ENCODE measurements around the gene RIN3. TPM values are rescaled to one million over a fixed set of nuclear protein-coding genes. Genes with fewer than 3 reads are reported as not detected.

Gene RIN3
- total RNA-seq, 1 donor from 2014 or later: 0.51 TPM

DNA sequence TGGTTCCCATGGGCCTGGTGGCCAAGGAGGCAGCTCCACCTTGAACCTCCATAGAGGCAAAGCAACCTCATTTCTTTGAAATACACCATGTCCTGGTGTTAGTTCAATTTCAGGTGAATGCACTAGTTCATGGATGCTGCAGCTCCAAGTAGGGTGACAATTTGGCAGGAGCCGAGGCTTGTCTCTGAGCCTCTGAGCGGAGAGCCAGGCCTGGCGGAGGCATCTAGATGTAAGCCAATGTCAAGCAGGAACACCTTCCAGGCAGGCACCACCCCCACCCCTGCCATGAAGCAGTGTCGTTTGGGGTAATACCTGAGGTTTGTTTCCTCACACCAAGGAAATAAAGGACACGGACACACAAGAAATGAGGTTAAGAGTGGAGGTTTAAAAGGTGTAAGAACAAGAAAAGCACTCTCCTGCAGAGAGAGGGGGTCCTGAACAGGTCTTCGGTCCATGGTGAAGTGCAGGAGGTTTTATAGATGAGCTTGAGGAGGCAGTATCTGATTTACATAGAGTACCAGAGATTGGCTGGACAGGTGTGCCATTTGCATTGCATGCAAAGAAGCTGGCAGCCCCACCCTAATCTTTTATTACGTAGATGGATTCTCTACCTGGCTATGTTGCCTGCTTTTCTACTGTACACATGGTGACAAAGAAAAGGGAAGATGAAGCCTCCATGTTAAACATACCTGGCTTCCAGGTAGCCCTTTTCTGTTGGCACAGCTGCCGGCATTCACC, 60.3 kb downstream of the RIN3 start:
- DNase-seq (ENCODE audit: low read depth): no peak

DNA sequence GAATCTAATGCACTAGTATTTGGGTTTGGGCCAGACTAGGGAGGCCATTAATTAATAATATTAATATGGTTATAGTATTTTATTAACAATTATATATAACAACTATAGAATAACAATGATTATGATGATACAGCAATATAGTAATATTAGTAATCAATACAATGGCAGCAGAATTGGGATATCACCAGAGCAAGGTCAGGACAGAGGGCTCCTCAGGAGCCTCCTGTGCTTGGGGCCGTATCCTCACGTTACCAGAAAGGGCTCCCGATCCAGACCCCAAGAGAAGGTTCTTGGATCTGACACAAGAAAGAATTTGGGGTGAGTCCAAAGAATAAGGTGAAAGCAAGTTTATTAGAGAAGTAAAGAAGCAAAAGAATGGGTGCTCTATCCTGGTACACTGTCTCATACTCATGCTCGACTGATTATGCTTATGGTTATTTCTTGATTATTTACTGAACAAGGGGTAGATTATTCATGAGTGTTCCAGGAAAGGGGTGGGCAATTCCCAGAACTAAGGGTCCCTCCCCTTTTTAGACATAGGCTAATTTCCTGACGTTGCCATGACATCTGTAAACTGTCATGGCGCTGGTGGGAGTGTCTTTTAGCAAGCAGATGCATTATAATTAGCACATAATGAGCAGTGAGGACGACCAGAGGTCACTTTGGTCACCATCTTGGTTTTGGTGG, 61.6 kb downstream of the RIN3 start:
- no peak for DNase-seq (ENCODE audit: low read depth)

DNA sequence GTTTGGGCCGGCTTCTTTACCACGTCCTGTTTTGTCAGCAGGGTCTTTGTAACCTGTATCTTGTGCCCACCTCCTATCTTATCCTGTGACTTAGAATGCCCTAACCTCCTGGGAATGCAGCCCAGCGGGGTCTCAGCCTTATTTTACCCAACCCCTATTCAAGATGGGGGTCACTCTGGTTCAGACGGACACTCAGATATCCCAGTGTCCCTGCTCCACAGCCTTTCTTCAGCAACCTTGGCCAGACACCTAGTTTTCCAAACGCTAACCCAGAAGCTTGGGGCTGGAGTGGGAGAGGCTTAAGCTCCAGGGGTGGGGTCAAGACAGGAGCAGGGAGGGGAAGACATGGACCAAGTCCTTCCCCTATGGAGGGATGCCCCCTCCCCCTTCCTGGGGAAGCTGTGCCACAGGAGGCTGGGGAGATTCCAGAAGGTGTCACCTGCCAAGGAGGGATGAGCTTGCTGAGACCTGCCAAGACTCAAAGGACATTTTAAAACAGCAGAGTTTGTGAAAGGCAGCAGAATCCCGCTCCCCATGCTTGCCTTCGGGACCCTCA, 62.2 kb downstream of the RIN3 start:
- no peak for DNase-seq (ENCODE audit: low read depth)

- DNase-seq (ENCODE audit: low read depth): no peak
Measured at GRCh38 chr14:92577321-92577742, 63.8 kb downstream of the RIN3 start.

- DNase-seq (ENCODE audit: low read depth): peak; percentile 58
Measured at GRCh38 chr14:92578511-92578910, 64.9 kb downstream of the RIN3 start.

DNA sequence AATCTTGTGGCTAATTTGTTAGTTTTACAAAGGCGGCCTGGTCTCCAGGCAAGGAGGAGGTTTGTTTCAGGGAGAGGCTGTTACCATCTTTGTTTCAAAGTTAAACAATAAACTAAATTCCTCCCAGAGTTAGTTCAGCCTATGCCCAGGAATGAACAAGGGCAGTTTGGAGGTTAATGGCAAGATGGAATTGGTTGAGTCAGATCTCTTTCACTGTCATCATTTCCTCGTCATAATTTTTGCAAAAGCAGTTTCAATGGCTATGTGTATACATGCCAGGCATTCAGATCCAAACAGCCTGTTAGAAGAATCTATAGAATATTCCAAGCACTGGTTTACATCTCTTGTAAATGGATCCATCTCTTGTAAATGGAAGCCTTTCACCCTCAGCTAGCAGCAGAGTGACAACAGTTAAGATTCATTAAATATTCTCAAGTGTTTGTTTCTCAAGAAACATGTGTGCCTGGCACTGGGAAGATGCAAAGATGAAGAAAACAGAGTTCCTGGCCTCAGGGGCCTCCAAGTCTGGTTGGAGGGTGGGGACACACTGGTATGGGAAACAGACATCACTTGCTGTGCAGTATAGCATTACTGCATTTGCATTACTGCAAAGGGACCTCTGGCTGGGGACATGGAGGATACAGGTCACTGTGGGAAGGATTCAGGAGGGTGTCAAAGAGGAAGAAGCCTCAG, 65.8 kb downstream of the RIN3 start:
- DNase-seq (ENCODE audit: low read depth): no peak

DNA sequence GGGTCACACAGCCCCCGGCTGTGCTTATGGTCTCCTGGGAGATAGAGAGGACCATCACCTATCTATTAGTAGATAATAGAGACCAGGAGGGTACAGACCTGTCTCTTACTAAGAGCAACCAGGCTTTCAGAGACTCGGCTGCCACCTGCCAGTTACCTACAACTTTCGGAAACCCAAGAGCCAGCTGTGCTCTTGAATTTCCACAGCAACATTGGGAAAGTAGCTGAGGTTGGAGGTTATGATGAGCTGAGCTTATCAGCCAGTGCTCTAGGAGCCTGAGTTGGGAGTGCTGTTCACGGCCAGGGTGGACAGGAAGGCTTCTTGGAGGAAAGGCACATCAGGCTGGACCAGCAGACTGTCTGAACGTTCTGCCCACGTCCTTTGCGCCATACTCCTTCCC, 67.6 kb downstream of the RIN3 start:
- no peak for DNase-seq (ENCODE audit: low read depth)

GRCh38 chr14:92581966-92582566, 68.5 kb downstream of the RIN3 start:
- no peak for DNase-seq (ENCODE audit: low read depth)

GRCh38 chr14:92582706-92583452, 69.3 kb downstream of the RIN3 start:
- no peak for DNase-seq (ENCODE audit: low read depth)

DNA sequence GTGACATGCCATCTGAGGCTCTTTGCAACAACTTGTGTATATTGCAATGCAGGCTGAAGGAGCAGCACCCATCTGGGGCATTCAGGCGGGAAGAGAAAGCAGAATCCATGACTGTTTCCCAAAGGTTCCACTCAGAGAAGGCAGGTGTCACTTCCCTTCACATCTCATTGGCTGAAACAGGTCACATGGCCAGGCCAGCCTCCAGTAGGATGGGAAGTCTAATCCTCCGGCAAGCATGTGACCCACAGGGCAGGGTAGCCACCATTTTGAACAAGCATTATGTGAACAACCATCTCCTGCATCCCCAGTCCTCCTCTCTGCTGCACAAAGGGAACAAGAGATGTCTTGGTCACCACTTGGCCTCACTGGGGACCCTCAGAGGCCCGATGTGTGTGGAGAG, 70.6 kb downstream of the RIN3 start:
- DNase-seq (ENCODE audit: low read depth): no peak

- no peak for DNase-seq (ENCODE audit: low read depth)
Measured at GRCh38 chr14:92584816-92585215, 71.2 kb downstream of the RIN3 start.

- DNase-seq (ENCODE audit: low read depth): peak; percentile 52
Measured at GRCh38 chr14:92585981-92586937, 72.7 kb downstream of the RIN3 start.

GRCh38 chr14:92586963-92587699, 73.5 kb downstream of the RIN3 start:
- no peak for DNase-seq (ENCODE audit: low read depth)

DNA sequence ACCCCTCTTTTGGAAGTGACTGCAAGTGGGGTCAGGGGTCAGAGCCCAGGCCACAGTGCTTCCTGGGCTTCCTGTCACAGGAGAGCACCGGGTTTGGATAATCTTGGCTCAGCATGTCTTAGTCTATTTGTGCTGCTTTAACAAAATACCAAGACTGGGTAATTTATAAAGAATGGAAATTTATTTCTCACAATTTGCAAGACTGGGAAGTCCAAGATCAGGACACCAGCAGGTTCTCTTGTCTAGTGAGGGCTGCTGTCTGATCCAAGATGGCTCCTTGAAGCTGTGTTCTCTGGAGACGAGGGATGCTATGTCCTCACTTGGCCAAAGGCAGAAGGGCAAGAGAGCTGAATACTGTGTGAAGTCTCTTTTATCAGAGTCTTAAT, 74.1 kb downstream of the RIN3 start:
- no peak for DNase-seq (ENCODE audit: low read depth)

GRCh38 chr14:92589213-92589852, 75.8 kb downstream of the RIN3 start:
- peak; percentile 20 for DNase-seq (ENCODE audit: low read depth)

DNA sequence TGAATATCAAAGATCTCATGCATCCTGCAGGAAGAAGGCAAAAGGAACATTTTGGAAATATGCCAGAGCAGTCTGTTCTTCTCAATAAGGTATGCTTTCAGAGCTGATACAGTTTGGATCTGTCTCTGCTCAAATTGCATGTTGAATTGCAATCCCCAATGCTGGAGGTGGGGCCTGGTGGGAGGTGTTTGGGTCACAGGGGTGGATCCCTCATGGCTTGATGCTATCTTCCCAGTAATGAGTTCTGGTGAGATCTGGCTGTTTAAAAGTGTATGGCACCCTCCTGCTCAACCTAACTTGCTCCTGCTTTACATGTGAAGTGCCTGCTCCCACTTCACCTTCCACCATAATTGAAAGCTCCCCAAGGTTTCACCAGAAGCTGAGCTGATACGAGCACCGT, 76.6 kb downstream of the RIN3 start:
- no peak for DNase-seq (ENCODE audit: low read depth)

DNA sequence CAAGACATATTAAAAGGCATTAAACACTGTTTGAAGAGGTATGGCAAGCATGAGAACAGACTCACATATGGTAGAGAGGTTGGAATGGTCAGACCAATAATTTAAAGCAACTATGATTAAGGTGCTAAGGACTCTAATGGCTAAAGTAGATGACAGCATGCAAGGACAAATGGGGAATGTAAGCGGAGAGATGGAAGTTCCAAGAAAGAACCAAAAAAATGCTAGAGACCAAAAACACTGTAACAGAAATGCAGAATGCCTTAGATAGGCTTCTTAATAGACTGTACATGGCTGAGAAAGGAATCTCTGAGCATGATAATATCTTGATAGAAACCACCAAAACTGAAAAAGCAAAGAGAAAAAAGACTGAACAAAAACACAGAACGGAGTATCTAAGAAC, 77.4 kb downstream of the RIN3 start:
- no peak for DNase-seq (ENCODE audit: low read depth)

- DNase-seq (ENCODE audit: low read depth): no peak
Measured at GRCh38 chr14:92591346-92591745, 77.8 kb downstream of the RIN3 start.

- no peak for DNase-seq (ENCODE audit: low read depth)
Measured at GRCh38 chr14:92595267-92595666, 81.7 kb downstream of the RIN3 start.

Data from myocyte (in vitro differentiated cells).